Ureter (tissue), 1 donor: ENCODE data around the gene MIF4GD. TPM values are rescaled to one million over a fixed set of nuclear protein-coding genes. Genes with fewer than 3 reads are reported as not detected.

ENCODE experiments used
- DNase-seq: peaks from one replicate; pipeline ENCODE4 v3.0.0-alpha.2; 2020; ENCODE audit warnings: low spot score
- total RNA-seq: library from RNA; stranded (reverse); gene quantifications from one replicate; pipeline ENCODE4 v1.2.4, GENCODE V29; 2023
- donor health status: DM: yes; HTN: yes; CAD: no.

The MIF4GD gene
- total RNA-seq, 1 donor from 2014 or later = 19.9 TPM

DNA sequence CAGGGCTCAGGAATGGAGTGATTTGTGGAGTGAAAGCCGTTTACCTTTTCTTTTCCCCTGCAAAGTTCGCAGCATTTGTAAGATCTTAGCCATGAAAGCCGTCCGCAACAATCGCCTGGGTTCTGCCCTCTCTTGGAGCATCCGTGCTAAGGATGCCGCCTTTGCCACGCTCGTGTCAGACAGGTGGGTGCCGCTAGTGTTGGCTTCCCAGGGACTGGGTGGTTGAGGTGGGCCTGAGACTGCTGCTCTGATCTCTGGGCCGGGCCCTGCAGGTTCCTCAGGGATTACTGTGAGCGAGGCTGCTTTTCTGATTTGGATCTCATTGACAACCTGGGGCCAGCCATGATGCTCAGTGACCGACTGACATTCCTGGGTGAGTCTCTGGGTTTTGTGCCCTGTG is 38.2 kb downstream of the MIF4GD start:
- no peak for DNase-seq

DNA sequence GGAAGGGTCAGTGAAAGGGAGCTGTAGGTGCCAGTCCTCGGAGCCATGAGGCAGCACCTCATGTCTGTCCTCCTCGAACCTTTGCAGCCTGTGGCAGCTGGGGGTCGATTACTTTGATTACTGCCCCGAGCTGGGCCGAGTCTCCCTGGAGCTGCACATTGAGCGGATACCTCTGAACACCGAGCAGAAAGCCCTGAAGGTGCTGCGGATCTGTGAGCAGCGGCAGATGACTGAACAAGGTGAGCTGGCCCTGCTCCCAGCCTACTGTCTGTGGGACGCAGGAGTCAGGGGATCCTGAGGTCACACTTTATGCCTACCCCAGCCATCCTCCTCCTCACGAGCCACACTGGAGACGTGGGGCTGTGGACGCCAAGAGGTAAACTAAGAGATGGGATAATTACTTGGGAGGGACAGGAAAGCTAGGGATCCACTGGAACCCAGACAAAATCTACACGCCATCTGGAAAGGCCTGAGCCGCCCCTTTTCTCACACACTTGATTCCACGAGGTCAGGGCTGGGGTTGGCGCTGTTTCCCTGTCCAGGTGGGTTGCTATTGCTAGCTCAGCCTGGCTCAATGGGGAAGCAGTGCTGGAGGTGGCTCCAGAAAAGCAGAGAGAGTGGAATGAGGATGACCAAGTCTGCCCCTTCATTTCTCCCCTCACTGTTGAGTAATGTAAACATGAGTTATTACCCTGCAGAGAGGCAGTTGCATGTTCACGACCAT is 39.1 kb downstream of the MIF4GD start:
- no peak for DNase-seq

DNA sequence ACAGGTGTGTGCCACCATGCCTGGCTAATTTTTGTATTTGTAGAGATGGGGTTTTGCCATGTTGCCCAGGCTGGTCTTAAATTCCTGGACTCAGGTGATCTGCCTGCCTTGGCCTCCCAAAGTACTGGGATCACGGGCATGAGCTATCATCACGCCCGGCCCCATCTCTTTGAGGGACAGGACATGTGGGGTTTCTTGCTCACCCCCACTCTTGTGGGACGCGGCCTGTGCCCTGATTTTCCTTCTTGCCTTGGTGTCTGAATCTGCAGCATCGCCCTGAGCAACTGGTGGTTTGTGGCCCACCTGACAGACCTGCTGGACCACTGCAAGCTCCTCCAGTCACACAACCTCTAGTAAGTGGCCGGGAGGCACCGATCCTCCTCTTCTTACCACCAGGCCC is 40.0 kb downstream of the MIF4GD start:
- no peak for DNase-seq

DNA sequence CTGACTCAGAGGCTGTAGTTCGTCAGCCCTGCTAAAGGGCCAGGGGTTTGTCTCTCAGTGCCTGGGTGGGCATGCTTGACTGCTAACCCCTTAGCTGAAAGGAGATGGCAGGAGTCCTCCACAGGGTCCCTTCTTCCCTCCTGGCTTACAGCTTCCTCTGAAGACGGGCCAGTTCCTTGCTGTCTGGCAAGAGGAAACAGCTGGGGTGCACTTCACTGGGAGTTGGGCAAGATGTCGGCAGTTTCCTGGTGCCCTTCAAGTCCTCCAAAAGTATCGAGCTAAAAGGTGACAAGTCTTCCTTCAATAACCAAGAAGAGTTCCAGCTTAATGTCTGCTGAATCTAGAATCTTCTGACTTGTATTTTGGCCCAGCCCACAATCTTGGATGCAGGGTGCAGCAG is 42.2 kb downstream of the MIF4GD start:
- no peak for DNase-seq

DNA sequence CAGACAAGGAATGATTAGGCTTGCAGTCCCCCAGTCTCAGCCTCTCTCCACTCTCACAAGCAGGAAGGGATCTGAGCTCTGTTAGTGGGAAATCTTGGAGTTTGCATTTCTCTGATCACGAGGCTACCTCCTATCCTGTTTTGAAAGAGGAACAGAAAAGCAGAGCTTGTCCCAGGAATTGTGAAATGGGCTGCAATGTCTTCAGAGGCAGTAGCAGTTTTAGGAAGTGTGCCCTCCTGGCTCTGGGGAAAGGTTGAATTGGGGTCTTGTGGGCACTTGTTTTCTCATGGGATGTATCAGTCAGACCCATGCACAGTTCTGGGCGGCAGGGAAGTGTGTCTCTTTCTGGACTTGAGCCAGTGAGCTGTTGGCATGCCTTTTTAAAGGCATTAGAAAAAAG is 42.7 kb downstream of the MIF4GD start:
- DNase-seq = no peak

GRCh38 chr17:75227729-75228128 is 43.3 kb downstream of the MIF4GD start:
- DNase-seq = no peak

GRCh38 chr17:75225016-75225415 is 46.0 kb downstream of the MIF4GD start:
- DNase-seq = no peak

DNA sequence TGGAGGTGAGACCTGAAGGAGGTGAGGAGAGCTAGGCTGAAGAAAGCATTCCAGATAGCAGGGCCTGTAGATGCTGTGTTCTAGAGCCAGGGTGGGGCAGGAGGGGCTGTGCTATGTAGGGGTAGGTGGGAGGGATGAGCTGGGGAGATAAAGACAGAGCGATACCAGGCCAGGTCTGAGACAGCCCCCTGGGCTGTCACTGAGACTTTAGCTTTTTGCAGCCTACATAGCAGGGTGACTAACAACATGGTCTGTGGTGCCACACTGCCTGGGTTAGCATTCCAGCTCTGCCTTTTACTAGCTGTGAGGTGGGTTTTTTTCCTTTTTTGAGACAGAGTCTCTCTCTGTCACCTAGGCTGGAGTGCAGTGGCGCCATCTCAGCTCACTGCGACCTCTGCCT is 51.2 kb downstream of the MIF4GD start:
- no peak for DNase-seq

DNA sequence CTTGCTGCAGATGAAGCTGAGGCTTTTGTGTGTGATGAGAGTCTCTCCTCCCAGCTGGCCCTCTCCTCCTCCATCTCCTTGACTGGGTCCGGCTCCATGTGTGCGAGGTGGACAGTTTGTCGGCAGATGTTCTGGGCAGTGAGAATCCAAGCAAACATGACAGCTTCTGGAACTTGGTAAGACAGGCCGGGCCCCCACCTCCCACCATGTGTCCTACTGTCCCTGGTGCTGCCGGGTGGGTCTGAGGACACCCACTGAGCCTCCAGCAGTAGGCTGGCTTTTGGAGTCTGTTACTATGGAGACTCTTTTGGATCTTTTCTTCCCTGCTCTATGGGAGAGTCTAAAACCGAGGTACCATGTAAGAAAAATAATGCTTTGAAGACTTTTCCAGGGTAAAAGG is 52.9 kb downstream of the MIF4GD start:
- DNase-seq = no peak

Other genes starting within 250 kb of the MIF4GD start
- gene ATP5PD, start 224.3 kb downstream of the MIF4GD start, total RNA-seq = 270 TPM
- 25.3 TPM for gene KCTD2, start 224.0 kb downstream of the MIF4GD start, total RNA-seq
- 77.7 TPM for gene SLC16A5, start 183.3 kb downstream of the MIF4GD start, total RNA-seq
- gene ARMC7, start 161.3 kb downstream of the MIF4GD start, total RNA-seq = 13.8 TPM
- gene NT5C, start 139.5 kb downstream of the MIF4GD start, total RNA-seq = 81.6 TPM
- 93.9 TPM for gene JPT1, start 116.7 kb downstream of the MIF4GD start, total RNA-seq
- gene SUMO2, start 88.3 kb downstream of the MIF4GD start, total RNA-seq = 326 TPM
- gene NUP85, start 65.6 kb downstream of the MIF4GD start, total RNA-seq = 88.6 TPM
- 61.4 TPM for gene GGA3, start 9.6 kb downstream of the MIF4GD start, total RNA-seq
- gene MRPS7, start 9.4 kb downstream of the MIF4GD start, total RNA-seq = 57.0 TPM
- 8.8 TPM for gene SLC25A19, start 18.2 kb upstream of the MIF4GD start, total RNA-seq
- gene GRB2, start 134.4 kb upstream of the MIF4GD start, total RNA-seq = 79.0 TPM
- 73.2 TPM for gene TMEM94, start 185.4 kb upstream of the MIF4GD start, total RNA-seq
- 60.8 TPM for gene CASKIN2, start 244.3 kb upstream of the MIF4GD start, total RNA-seq
- 25.1 TPM for gene TSEN54, start 245.3 kb upstream of the MIF4GD start, total RNA-seq